ENCODE results near the gene RAD51B.

- TF ChIP-seq CTCF (IDR thresholded peaks at IDR 0.05) (no peak), REST (IDR thresholded peaks at IDR 0.05; ENCODE audit: insufficient read depth in 1 of 2, low read depth in 2 of 2, low read length in 1 of 2) (no peak), POLR2AphosphoS5 (IDR thresholded peaks at IDR 0.05; ENCODE audit: low read depth, low read length) (no peak), TCF7L2 (IDR thresholded peaks at IDR 0.05; ENCODE audit: low read depth, low read length) (no peak), SIN3A (IDR thresholded peaks at IDR 0.05; ENCODE audit: borderline replicate concordance, insufficient read depth, low read depth, low read length) (no peak)
Measured at GRCh38 chr14:68193970-68194681, 374.5 kb downstream of the RAD51B start.
